HL-60/S4 treated with retinoic acid at 250 ng/mL for 4 days and 3 days (cell line): ENCODE measurements around the gene BRSK2.
"Not testable (repeated sequence)": the region's sequence is repeated elsewhere in the genome, so short reads cannot be mapped to it uniquely, and the experiment has no call there.

Experiments
- in situ Hi-C: fragments of 300-500 bp; cut with MboI; formaldehyde crosslinking; loops from 2 replicates; pipeline ENCODE4 v1.7.0; 2022; ENCODE audit warnings: low sequenced_read_pairs

The BRSK2 gene

DNA sequence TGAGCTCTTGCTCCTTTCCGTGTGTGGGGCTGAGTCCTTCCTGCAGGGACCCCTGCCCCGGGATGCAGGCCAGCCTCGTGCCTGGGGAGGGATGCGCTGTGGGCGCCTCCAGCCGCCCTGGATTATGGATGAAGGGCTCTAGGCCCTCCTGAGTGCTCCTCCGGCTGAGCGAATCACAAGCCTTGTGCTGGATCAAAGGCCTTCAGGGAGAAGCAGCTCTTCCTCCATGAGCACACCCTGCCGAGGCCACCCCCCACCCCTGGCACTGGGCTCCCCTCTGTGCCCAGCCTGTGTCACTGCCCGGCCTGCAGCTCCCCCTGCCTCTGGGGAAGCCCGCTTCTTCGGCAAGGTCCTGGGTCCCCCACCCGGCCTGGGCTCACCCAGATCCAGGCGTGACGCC is 43.8 kb downstream of the BRSK2 start:
- in situ Hi-C loops = no loop called here

GRCh38 chr11:1433977-1434640 is 44.4 kb downstream of the BRSK2 start:
- in situ Hi-C loops = no loop called here

- in situ Hi-C loops = not testable (repeated sequence)
Observed at GRCh38 chr11:1435479-1435819, 45.7 kb downstream of the BRSK2 start.

GRCh38 chr11:1435820-1436467 is 46.2 kb downstream of the BRSK2 start:
- in situ Hi-C loops = no loop called here

- in situ Hi-C loops = no loop called here
Observed at GRCh38 chr11:1436468-1437039, 46.8 kb downstream of the BRSK2 start.

- in situ Hi-C loops = no loop called here
Observed at GRCh38 chr11:1437500-1437899, 47.8 kb downstream of the BRSK2 start.

- in situ Hi-C loops = no loop called here
Observed at GRCh38 chr11:1438261-1438966, 48.7 kb downstream of the BRSK2 start.

DNA sequence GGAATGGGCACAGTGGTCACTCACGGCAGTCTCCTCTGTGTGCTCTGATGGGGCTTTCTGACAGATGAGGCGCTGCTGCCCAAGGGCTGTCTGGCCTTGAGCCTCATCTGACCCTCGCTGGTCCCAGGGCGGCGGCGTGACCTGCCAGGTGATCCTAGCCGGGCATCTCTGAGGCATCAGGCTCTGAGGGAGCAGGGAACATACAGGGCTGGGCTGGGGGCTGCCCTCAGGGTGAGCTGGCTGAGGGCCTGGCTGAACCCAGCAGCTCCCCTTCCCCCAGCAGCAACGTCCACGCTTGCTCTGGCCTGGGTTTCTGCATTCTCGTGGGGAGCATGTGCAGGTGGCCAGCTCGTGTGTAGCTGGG is 49.2 kb downstream of the BRSK2 start:
- in situ Hi-C loops = no loop called here

GRCh38 chr11:1439341-1439740 is 49.6 kb downstream of the BRSK2 start:
- in situ Hi-C loops = no loop called here

DNA sequence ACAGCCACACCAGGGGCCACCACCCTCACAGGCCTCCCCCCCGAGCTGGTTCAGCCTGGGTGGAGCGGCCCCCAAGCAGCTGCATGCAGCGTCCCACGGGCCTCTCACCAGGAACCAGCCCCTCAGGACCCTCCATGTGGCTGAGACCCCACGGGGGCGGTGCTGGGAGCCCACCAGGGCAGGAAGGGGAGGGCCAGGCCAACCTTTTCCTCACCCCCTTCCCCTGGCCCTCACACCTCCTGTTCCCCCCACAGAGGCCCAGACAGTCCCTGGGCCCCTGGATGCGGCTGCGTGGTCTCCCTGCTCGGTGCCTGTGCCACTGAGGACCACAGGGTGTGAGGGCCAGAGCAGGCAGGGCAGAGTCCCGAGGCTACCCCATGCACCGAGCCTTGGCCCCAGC is 50.3 kb downstream of the BRSK2 start:
- in situ Hi-C loops = no loop called here

GRCh38 chr11:1440496-1440895 is 50.8 kb downstream of the BRSK2 start:
- in situ Hi-C loops = no loop called here

GRCh38 chr11:1442163-1442562 is 52.4 kb downstream of the BRSK2 start:
- in situ Hi-C loops = no loop called here

GRCh38 chr11:1442807-1443366 is 53.2 kb downstream of the BRSK2 start:
- in situ Hi-C loops = no loop called here

- in situ Hi-C loops = no loop called here
Observed at GRCh38 chr11:1443737-1444136, 54.0 kb downstream of the BRSK2 start.

GRCh38 chr11:1444321-1444720 is 54.6 kb downstream of the BRSK2 start:
- in situ Hi-C loops = no loop called here

GRCh38 chr11:1444823-1445422 is 55.2 kb downstream of the BRSK2 start:
- in situ Hi-C loops = no loop called here

DNA sequence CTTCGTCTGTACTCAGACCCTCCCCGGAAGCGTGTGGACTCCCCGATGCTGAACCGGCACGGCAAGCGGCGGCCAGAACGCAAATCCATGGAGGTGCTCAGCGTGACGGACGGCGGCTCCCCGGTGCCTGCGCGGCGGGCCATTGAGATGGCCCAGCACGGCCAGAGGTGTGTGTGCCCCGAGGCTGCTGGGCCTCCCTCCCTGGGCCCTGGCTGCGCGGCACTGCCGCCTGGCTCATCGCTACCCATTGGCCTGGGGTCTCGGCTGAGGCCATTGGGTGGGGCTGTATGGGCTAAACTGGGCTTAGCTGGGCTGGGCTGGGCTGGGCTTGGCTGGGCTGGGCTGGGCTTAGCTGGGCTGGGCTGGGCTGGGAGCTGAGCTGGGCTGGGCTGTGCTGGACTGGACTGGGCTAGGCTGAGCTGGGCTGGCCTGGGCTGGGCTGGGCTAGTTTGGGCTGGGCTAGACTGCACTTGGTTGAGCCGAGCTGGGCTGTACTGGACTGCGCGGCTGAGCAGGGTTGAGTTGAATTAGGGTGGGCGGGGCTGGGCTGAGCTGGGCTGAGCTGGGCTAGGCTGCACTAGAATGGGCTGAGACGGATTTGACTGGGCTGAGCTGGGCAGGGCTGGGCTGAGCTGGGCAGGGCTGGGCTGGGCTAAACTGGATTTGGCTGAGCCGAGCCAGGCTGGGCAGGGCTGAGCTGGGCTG is 56.2 kb downstream of the BRSK2 start:
- in situ Hi-C loops = no loop called here

GRCh38 chr11:1446623-1447022 is 56.9 kb downstream of the BRSK2 start:
- in situ Hi-C loops = no loop called here

GRCh38 chr11:1447845-1448825 is 58.4 kb downstream of the BRSK2 start:
- in situ Hi-C loops = no loop called here

DNA sequence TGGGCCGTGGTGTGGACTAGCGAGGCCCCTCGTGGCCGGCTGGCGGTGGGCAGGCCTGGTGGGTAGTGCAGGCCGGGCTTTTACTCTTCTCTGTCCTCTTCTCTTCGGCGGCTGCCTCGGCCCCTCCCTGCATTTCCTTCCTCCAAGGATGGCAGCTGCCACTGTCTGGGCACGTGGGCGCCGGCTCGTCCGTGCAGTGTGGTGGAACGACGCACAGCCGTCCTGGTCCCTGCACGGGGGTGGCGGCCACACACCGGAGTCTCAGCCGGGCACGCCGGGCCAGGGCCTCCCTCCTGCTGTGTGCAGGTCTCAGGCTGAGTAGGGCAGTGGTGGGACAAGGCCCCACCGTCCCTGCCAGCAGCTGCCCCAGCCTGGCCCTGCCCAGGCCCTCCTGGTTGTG is 59.1 kb downstream of the BRSK2 start:
- in situ Hi-C loops = no loop called here
